ENCODE measurements around the gene ATP8A2.

GRCh38 chr13:25978961-25979360, 607.2 kb downstream of the ATP8A2 start:
- TF ChIP-seq POLR2A (IDR thresholded peaks at IDR 0.05) = no peak
- TF ChIP-seq CTCF (IDR thresholded peaks at IDR 0.05) = no peak

Data from right lobe of liver (tissue), 4 donors.